Trophoblast cell (in vitro differentiated cells and primary cell): Measurements from ENCODE around the gene CASTOR2.

ENCODE experiments used
- DNase-seq, 2 donors: peaks; one replicate each; pipeline ENCODE4 v3.0.0-alpha.2; 2016
- H2AFZ ChIP-seq: 2 replicates; pipeline ENCODE4 v1.6.1; 2013; ENCODE audit warnings: low read length, moderate library complexity, mild to moderate bottlenecking; ENCODE audit not compliant: insufficient read depth, poor library complexity
- H2AK5ac ChIP-seq: 2 replicates; pipeline ENCODE4 v1.6.1; 2013; ENCODE audit warnings: mild to moderate bottlenecking, low read length
- H2BK120ac ChIP-seq: 2 replicates; pipeline ENCODE4 v1.6.1; 2013; ENCODE audit warnings: low read length, mild to moderate bottlenecking, moderate library complexity; ENCODE audit not compliant: insufficient read depth, poor library complexity
- H2BK12ac ChIP-seq: 2 replicates; pipeline ENCODE4 v1.6.1; 2013; ENCODE audit warnings: mild to moderate bottlenecking, low read length, moderate library complexity
- H2BK5ac ChIP-seq: 2 replicates; pipeline ENCODE4 v1.6.1; 2013; ENCODE audit warnings: low read length, low read depth, moderate library complexity, mild to moderate bottlenecking; ENCODE audit not compliant: poor library complexity
- H3K14ac ChIP-seq: 2 replicates; pipeline ENCODE4 v1.6.1; 2013; ENCODE audit warnings: mild to moderate bottlenecking, low read length
- H3K18ac ChIP-seq: 2 replicates; pipeline ENCODE4 v1.6.1; 2013; ENCODE audit warnings: mild to moderate bottlenecking, low read length
- H3K23ac ChIP-seq: 2 replicates; pipeline ENCODE4 v1.6.1; 2013; ENCODE audit warnings: low read length
- H3K27ac ChIP-seq: 2 replicates; pipeline ENCODE4 v1.5.1; 2013; ENCODE audit warnings: low read depth, mild to moderate bottlenecking, inconsistent platforms, low read length, moderate library complexity
- H3K27me3 ChIP-seq: 2 replicates; pipeline ENCODE4 v1.6.1; 2013; ENCODE audit warnings: inconsistent platforms, mild to moderate bottlenecking, low read length, moderate library complexity; ENCODE audit not compliant: insufficient read depth
- H3K36me3 ChIP-seq, 2 experiments: 1 replicate in 1 of 2; 2 replicates in 1 of 2; pipeline ENCODE4 v1.6.1; 2013; ENCODE audit warnings: low read length in 2 of 2, mild to moderate bottlenecking in 2 of 2, moderate library complexity in 1 of 2; ENCODE audit not compliant: insufficient read depth in 2 of 2, control insufficient read depth in 1 of 2
- H3K4ac ChIP-seq: 2 replicates; pipeline ENCODE4 v1.6.1; 2013; ENCODE audit warnings: low read depth, mild to moderate bottlenecking, low read length, moderate library complexity
- H3K4me1 ChIP-seq, 2 experiments: 1 replicate in 1 of 2; 2 replicates in 1 of 2; pipeline ENCODE4 v1.6.1; 2013; ENCODE audit warnings: low read length in 2 of 2, mild to moderate bottlenecking in 2 of 2, moderate library complexity in 1 of 2; ENCODE audit not compliant: insufficient read depth in 2 of 2, control insufficient read depth in 1 of 2
- H3K4me2 ChIP-seq: 2 replicates; pipeline ENCODE4 v1.6.1; 2013; ENCODE audit warnings: inconsistent platforms, mild to moderate bottlenecking, low read length, moderate library complexity
- H3K4me3 ChIP-seq: 2 replicates; pipeline ENCODE4 v1.5.1; 2013; ENCODE audit warnings: mild to moderate bottlenecking, low read depth, low read length, inconsistent platforms
- H3K79me1 ChIP-seq: one replicate; pipeline ENCODE4 v1.6.1; 2013; ENCODE audit warnings: low read length
- H3K79me2 ChIP-seq: 2 replicates; pipeline ENCODE4 v1.6.1; 2013; ENCODE audit warnings: low read length, mild to moderate bottlenecking; ENCODE audit not compliant: control insufficient read depth, insufficient read depth, poor library complexity
- H3K9ac ChIP-seq: 2 replicates; pipeline ENCODE4 v1.6.1; 2013; ENCODE audit warnings: mild to moderate bottlenecking, low read length
- H3K9me3 ChIP-seq: 2 replicates; pipeline ENCODE4 v1.6.1; 2013; ENCODE audit warnings: low read depth, mild to moderate bottlenecking, control low read depth, inconsistent platforms, low read length; ENCODE audit not compliant: insufficient read depth
- H4K12ac ChIP-seq: 2 replicates; pipeline ENCODE4 v1.6.1; 2013; ENCODE audit warnings: low read depth, mild to moderate bottlenecking, low read length, moderate library complexity
- H4K8ac ChIP-seq: 2 replicates; pipeline ENCODE4 v1.6.1; 2013; ENCODE audit warnings: low read depth, mild to moderate bottlenecking, low read length, moderate library complexity
- H4K91ac ChIP-seq: one replicate; pipeline ENCODE4 v1.6.1; 2013; ENCODE audit warnings: low read depth, mild to moderate bottlenecking, low read length, moderate library complexity
- WGBS: extraction: QIAGEN DNeasy Blood & Tissue Kit; methylation state at CpG from one replicate; pipeline ENCODE4 v1.1.7; 2013; ENCODE audit warnings: missing lambda C conversion rate; ENCODE audit not compliant: insufficient read length, insufficient coverage; ENCODE audit errors: extremely low coverage; 5-methylcytosine and 5-hydroxymethylcytosine counted together

CASTOR2 gene

DNA sequence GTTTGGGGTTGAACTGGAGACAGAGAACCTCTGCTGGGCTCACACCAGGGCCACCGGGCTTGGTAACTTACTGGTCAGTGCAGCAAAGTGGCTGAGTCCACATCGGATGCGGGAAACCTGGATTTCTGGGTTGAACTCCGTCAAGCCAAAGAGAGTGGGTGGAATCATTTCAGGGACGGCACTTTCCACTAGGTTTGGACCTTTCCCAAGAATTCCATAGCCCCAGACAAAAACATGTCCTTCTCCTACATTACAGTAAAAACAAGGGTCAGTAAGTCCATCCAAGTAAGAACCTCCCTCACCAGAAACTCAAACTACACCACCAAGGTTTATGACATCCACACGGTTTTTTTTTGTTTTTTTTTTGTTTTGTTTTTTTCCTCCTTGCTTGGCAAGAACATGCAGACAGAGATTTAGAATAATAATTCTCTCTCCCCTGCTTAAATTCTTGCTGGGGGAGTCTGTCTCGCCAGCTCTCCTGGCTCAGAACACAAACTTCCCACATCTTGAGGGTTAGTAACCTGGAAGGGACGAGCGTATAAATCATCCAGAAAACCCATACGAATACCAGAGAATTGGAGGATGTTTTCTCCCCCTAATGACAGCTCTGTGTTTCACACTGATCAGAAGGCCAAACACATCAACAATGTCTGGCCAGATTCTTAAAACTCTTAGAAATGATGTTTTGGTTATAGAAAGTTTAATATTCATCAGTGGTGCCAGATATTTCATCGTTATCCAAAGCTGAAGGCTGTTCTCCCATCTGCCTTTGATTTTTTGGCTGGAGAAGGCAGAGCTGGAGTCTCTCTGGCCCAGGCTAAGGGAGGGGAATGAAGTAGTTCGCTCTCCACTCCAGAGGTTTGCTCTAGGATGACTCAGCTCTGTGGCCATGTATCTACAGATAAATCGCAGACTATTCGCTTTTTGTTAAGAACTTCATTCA, 91.6 kb downstream of the CASTOR2 start:
- H2BK5ac ChIP-seq, result no peak overlapping the region
- no peak overlapping the region for H2BK120ac ChIP-seq
- no peak overlapping the region for H3K18ac ChIP-seq
- no peak overlapping the region for H3K4ac ChIP-seq
- H4K12ac ChIP-seq, result no peak overlapping the region
- H3K79me2 ChIP-seq, result no peaks in the 10 kb centered on the region
- no peak overlapping the region for H3K14ac ChIP-seq
- H2AK5ac ChIP-seq, result no peak overlapping the region
- H2BK12ac ChIP-seq, result no peak overlapping the region
- H3K4me3 ChIP-seq, result no peak overlapping the region
- no peaks in the 10 kb centered on the region for H3K27me3 ChIP-seq
- H3K4me2 ChIP-seq, result no peak overlapping the region
- H3K79me1 ChIP-seq, result no peaks in the 10 kb centered on the region
- no peak for DNase-seq
- H3K27ac ChIP-seq, result no peak overlapping the region
- no peak overlapping the region for H4K8ac ChIP-seq
- no peak overlapping the region for H3K9ac ChIP-seq
- H3K9me3 ChIP-seq, result no peaks in the 10 kb centered on the region
- no peak overlapping the region for H3K23ac ChIP-seq
- H4K91ac ChIP-seq, result no peak overlapping the region
- H2AFZ ChIP-seq, result no peak overlapping the region
- peaks cover 66 to 70% of the 10 kb centered on the region in 2 experiments for H3K36me3 ChIP-seq
- no CpG with 5 or more reads among the region's 14 CpGs for WGBS
- H3K4me1 ChIP-seq, result no peaks in the 10 kb centered on the region

- no peaks in the 10 kb centered on the region for H3K79me2 ChIP-seq
These were observed 93.9 kb downstream of the CASTOR2 start for GRCh38 chr7:75058406-75058805.

GRCh38 chr7:75064291-75064690, 99.8 kb downstream of the CASTOR2 start:
- Histone ChIP-seq H3K4me1 (no peaks in the 10 kb centered on the region), H3K4me2 (no peak overlapping the region), H4K12ac (no peak overlapping the region), H3K4me3 (no peak overlapping the region), H3K79me2 (no peaks in the 10 kb centered on the region), H3K27ac (no peak overlapping the region), H2BK12ac (no peak overlapping the region), H2AFZ (no peak overlapping the region), H3K23ac (no peak overlapping the region), H2BK120ac (no peak overlapping the region), H4K8ac (no peak overlapping the region), H3K9ac (no peak overlapping the region), H3K14ac (no peak overlapping the region), H3K36me3 (peaks cover 61 to 75% of the 10 kb centered on the region in 2 experiments), H3K9me3 (peaks cover 3% of the 10 kb centered on the region), H3K4ac (no peak overlapping the region), H3K79me1 (no peaks in the 10 kb centered on the region), H2BK5ac (no peak overlapping the region), H2AK5ac (no peak overlapping the region), H4K91ac (no peak overlapping the region), H3K27me3 (no peaks in the 10 kb centered on the region), H3K18ac (no peak overlapping the region)
- no CpG with 5 or more reads among the region's 8 CpGs for WGBS
- no peak for DNase-seq

More at GRCh38 chr7:75058406-75058805, 93.9 kb downstream of the CASTOR2 start:
- H4K91ac ChIP-seq, result no peak overlapping the region
- no CpG with 5 or more reads among the region's 15 CpGs for whole genome bisulfite sequencing
- no peak overlapping the region for H2BK120ac ChIP-seq
- no peak overlapping the region for H2BK12ac ChIP-seq
- H3K14ac ChIP-seq, result no peak overlapping the region
- no peak overlapping the region for H2BK5ac ChIP-seq
- peaks cover 3% of the 10 kb centered on the region for H3K9me3 ChIP-seq
- no peak overlapping the region for H2AFZ ChIP-seq
- no peak overlapping the region for H4K8ac ChIP-seq
- no peak overlapping the region for H4K12ac ChIP-seq
- H3K4ac ChIP-seq, result no peak overlapping the region
- H3K9ac ChIP-seq, result no peak overlapping the region
- H3K27ac ChIP-seq, result no peak overlapping the region
- no peaks in the 10 kb centered on the region for H3K27me3 ChIP-seq
- no peak overlapping the region for H3K4me3 ChIP-seq
- no peak overlapping the region for H3K4me2 ChIP-seq
- no peak overlapping the region for H3K18ac ChIP-seq
- no peak overlapping the region for H2AK5ac ChIP-seq
- H3K36me3 ChIP-seq, result peaks cover 64 to 76% of the 10 kb centered on the region in 2 experiments
- no peaks in the 10 kb centered on the region for H3K79me1 ChIP-seq
- H3K4me1 ChIP-seq, result no peaks in the 10 kb centered on the region
- no peak for DNase-seq
- H3K23ac ChIP-seq, result no peak overlapping the region

DNA sequence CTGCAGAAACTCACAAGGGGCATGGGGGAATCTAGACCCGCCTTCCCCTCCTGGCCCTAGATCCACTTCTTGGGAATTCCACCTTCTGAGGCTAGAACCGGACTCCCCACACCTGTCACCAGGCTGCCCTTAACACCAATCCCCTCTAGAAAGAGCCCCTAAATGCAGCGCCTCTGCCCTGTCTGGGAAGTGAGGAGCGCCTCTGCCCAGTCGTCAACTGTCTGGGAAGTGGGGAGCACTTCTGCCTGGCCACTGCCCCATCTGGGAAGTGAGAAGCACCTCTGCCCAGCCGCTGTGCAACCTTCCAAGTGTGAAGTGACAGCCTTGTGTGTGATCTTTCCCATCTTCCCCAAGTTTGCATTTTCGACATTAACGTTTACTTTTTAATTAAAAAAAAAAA, 100.3 kb downstream of the CASTOR2 start:
- Histone ChIP-seq H3K23ac (no peak overlapping the region), H3K18ac (no peak overlapping the region), H3K9ac (no peak overlapping the region), H2AK5ac (no peak overlapping the region), H4K12ac (no peak overlapping the region), H4K8ac (no peak overlapping the region), H2BK12ac (no peak overlapping the region), H2BK120ac (no peak overlapping the region), H3K14ac (no peak overlapping the region), H3K79me1 (no peaks in the 10 kb centered on the region), H3K4me3 (no peak overlapping the region), H2BK5ac (no peak overlapping the region), H4K91ac (no peak overlapping the region), H3K4me1 (no peaks in the 10 kb centered on the region), H3K36me3 (peaks cover 59 to 72% of the 10 kb centered on the region in 2 experiments), H3K4ac (no peak overlapping the region), H3K9me3 (peaks cover 3% of the 10 kb centered on the region), H3K4me2 (no peak overlapping the region), H2AFZ (no peak overlapping the region), H3K27me3 (no peaks in the 10 kb centered on the region), H3K79me2 (no peaks in the 10 kb centered on the region), H3K27ac (no peak overlapping the region)
- DNase-seq, result no peak
- no CpG with 5 or more reads among the region's 8 CpGs for WGBS
